Measurements from ENCODE around the gene TMED4. TPM values are rescaled to one million over a fixed set of nuclear protein-coding genes. Genes with fewer than 3 reads are reported as not detected.

Gene TMED4
- total RNA-seq, 8 experiments from 2014 or later = 54.9 to 97.9 (median 66.4) TPM

DNA sequence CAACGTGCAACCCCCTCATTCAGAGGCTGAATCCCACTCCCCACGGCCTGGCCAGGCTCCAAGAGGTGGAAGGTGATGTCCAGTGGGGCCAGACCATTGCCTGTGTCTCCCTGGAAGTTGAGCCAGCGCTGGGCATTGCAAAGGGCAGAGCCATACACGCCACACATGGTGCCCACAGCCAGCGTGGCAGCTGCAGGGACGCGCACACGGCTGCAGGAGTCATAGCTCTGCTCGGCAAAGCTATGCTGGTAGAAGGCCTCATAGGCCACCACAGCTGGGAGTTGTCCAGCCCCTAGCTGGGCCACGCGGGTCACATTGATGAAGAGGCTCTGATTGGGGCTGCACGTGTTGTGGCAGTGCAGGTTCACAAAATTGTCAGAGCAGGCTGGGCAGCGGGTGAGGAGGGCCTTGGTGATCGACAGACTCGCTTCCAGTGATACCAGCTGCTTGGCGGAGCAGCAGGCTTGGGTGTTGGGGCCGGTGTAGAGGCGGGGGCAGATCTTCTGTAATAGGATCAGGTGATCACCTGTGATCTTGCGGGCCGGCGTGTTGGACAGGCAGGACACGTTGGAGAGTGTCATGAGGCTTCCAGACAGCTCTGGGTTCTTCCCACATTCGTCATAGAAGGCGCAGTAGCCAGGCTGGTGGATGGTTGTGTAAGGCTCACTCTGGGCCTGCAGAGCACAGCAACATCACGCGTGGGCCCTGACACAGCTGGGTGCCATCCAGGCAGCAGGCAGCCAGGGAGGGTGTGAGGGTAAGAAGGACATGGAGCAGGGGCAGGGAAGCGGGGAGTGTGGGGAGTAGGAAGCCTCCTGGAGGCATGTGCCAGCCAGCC is 42.1 kb downstream of the TMED4 start:
- no peak overlapping the region for H3K4me3 ChIP-seq
- WGBS, 10 experiments = 70 to 100% (median 86%) methylated on average over 1 to 13 of the region's 27 CpGs; no CpG with 5 or more reads in 4 of the 10 experiments
- no peak for ATAC-seq (replicated peaks in 6 of 8)
- no peak overlapping the region for H3K27ac ChIP-seq
- in situ Hi-C loops (cut with MboI; ENCODE audit: low pct_unique_long_range_greater_than_20kb in 2 of 9, low sequenced_read_pairs in 9 of 9, unreplicated experiment in 9 of 9) = no loop called here
- H3K4me1 ChIP-seq (replicated peaks in 1 of 2) = no peaks in the 10 kb centered on the region

DNA sequence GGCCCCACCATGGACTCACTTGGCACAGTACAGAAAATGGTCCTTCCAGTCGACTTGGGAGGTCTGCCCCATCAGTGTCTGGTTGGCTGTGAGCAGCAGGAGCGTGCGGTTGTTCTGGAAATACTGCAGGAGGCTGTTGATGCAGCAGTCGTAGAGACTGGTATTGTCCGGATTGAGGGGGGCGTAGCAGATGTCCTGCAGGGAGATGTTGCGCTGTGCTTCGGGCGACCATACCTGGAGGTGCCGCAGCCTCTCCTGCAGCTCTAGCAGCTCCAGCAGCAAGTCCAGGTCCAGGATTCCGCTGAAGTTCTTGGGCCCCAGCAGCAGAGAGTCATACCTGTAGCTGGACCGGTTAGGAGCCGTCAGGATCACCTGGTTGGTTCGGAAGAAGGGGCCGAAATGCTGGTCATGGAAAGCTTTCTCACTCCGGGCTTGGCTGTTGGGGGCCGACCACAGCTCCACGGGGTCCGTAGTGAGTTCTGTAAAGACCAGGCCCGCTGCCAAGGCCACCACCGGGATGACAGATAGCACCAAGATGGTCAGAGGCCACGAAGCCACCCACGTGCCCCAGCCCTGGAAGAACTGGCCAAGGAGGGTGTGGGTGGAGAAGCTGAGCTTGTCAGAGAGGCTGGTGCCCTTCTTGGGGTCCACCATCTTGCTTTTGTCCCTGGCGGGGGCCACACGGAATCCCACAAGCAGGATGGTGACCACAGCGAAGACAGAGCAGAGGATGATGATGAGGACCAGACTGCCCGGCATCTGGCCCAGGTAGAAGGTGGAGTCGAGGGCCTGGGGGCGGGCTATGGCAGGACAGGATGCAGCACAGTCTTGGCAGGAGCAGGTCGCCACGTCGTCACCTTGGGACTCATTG is 43.0 kb downstream of the TMED4 start:
- in situ Hi-C loops (cut with MboI; ENCODE audit: low pct_unique_long_range_greater_than_20kb in 2 of 9, low sequenced_read_pairs in 9 of 9, unreplicated experiment in 9 of 9) = no loop called here
- 65 to 100% (median 99%) methylated on average over 1 to 10 of the region's 32 CpGs; no CpG with 5 or more reads in 5 of the 10 experiments for WGBS, 10 experiments
- ATAC-seq (replicated peaks in 6 of 8) = no peak
- no peak overlapping the region for H3K4me3 ChIP-seq
- H3K27ac ChIP-seq = no peak overlapping the region
- H3K4me1 ChIP-seq (replicated peaks in 1 of 2) = no peaks in the 10 kb centered on the region

DNA sequence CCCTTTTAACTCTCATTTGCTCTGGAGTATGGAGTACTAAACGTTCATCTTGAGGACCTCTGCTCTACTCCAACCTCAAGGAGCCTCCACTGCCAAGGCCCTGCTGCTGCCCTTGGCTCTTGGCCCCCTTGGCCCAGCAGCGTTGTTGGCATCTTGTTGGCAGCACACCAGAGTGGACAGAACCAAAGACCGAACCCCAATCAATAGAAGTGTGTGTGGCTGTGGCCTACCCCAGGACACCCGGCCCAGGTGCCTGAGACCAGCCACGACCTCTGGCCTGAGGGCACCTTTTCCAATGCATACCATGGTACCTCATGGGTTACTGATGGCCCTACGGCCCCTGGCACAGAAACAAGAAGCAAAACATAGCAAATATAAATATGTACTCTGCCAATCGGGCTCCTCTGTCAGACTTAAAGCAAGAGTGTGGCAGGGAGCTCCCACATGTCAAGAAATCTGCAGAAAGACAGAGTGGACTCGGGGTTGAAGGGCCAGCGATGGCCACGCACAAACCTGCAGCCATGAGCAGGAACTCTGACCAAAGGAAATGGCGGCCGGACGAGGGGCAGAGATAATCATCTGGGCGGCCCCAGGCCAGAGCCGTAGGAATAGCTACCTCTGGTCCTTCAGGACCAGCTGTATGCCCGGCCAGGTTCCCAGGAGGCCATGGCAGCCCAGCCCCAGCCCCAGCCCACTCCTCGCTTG is 43.8 kb downstream of the TMED4 start:
- in situ Hi-C loops (cut with MboI; ENCODE audit: low pct_unique_long_range_greater_than_20kb in 2 of 9, low sequenced_read_pairs in 9 of 9, unreplicated experiment in 9 of 9) = no loop called here

DNA sequence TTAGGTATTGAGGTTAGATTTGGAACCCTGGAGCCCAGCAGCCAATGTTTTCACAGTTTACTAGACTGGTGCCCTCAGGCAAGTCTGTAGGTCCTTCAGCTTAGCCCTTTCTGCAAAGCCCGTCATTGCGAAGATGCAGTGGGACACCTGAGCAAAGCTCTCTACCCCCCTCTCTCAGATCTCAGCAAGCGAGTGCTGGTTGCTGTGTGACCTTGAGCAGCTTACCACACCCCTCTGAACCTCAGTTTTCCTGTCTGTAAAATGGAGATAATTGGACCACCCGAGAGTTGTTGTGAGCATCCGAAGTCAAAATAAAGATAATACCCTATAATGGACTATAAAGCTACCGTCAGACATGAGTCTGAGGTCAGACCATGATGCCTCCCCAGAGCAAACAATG is 44.6 kb downstream of the TMED4 start:
- in situ Hi-C loops (cut with MboI; ENCODE audit: low pct_unique_long_range_greater_than_20kb in 2 of 9, low sequenced_read_pairs in 9 of 9, unreplicated experiment in 9 of 9) = no loop called here
- Histone ChIP-seq H3K27ac (no peak overlapping the region), H3K4me3 (no peak overlapping the region), H3K4me1 (replicated peaks in 1 of 2) (no peaks in the 10 kb centered on the region)
- 80 to 100% (median 90%) methylated on average over 1 to 4 of the region's 6 CpGs; no CpG with 5 or more reads in 4 of the 10 experiments for WGBS, 10 experiments
- no peak for ATAC-seq (replicated peaks in 6 of 8)

More for the DNA sequence above, 43.8 kb downstream of the TMED4 start:
- ATAC-seq (replicated peaks in 6 of 8) = no peak
- H3K4me3 ChIP-seq = no peak overlapping the region
- WGBS, 10 experiments = 60 to 93% (median 75%) methylated on average over 1 to 10 of the region's 17 CpGs; no CpG with 5 or more reads in 5 of the 10 experiments
- no peak overlapping the region for H3K27ac ChIP-seq
- H3K4me1 ChIP-seq (replicated peaks in 1 of 2) = no peaks in the 10 kb centered on the region

DNA sequence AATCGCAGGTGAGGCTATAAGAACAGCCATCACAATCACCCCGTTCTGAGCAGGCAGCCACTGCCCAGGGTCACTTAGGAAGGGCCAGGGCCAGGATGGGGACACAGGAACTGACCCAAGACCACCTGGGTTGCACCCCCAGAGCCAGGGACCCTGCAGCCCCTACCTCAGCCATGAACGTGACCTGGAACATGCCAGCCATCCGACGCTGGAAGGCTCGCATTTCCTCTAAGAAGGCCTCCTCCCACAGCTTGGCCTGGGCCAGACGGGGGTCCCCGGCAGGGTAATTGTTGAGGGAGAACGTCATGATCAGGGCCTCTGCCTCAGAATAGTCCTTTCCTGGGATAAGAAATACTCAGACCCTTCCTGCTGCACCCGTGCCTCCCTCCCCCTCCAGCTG is 45.9 kb downstream of the TMED4 start:
- no peaks in the 10 kb centered on the region for H3K4me1 ChIP-seq (replicated peaks in 1 of 2)
- no peak overlapping the region for H3K27ac ChIP-seq
- H3K4me3 ChIP-seq = no peak overlapping the region
- ATAC-seq (replicated peaks in 6 of 8) = no peak
- WGBS, 10 experiments = 40% methylated on average over 1 of the region's 10 CpGs; no CpG with 5 or more reads in 9 of the 10 experiments
- in situ Hi-C loops (cut with MboI; ENCODE audit: low pct_unique_long_range_greater_than_20kb in 2 of 9, low sequenced_read_pairs in 9 of 9, unreplicated experiment in 9 of 9) = no loop called here

DNA sequence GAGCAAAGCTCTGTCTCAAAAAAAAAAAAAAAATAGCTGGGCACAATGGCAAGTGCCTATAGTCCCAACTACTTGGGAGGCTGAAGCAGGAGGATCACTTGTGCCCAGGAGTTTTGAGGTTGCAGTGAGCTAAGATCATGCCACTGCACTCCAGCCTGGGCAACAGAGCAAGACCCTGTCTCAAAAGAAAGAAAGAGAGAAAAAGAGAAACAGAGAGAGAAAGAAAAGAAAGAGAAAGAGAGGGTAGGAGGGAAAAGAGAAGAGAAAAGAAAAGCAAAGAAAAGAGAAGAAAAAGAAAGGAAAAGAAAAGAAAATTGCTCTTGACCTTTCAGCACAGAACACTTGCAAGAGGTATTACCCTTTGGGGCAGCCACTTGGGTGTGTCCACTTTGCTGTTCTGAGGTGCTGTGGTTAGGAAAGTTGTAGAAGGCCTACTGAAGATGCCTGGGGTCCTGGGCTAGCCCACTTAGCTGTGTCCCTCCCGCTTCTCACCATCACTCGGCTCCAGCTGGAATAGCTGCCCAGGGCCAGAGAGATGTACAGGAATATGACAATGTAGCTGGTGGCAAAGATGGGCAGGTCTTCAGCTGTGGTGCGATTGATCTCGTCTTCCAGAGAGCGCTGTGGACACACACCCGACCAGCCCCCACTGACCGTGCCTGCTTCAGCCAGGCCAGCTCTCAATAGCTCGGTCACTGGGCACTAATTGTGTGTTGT is 46.5 kb downstream of the TMED4 start:
- H3K4me3 ChIP-seq = no peak overlapping the region
- in situ Hi-C loops (cut with MboI; ENCODE audit: low pct_unique_long_range_greater_than_20kb in 2 of 9, low sequenced_read_pairs in 9 of 9, unreplicated experiment in 9 of 9) = no loop called here
- WGBS, 10 experiments = 54 to 96% (median 86%) methylated on average over 1 to 7 of the region's 8 CpGs; no CpG with 5 or more reads in 5 of the 10 experiments
- H3K4me1 ChIP-seq (replicated peaks in 1 of 2) = no peaks in the 10 kb centered on the region
- H3K27ac ChIP-seq = no peak overlapping the region
- no peak for ATAC-seq (replicated peaks in 6 of 8)

DNA sequence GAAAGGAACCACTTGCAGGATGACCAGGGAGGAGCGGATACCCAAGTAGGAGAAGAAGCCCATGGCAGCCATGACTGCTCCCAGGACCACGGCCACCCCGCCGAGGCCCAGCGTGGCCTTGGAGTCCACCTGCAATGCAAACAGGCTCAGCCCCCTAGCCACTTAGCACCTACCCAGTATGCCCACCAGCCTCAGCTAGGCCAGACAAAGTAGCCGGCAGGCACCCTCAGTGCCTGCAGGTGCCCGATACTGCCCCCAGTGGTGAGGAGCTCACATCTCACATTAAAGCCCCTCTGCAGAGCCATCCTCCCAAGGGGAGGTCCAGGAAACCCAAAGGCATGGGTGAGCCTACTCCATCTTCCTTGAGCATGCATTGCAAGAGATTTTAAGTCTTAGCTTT is 47.5 kb downstream of the TMED4 start:
- Histone ChIP-seq H3K4me3 (no peak overlapping the region), H3K27ac (no peak overlapping the region), H3K4me1 (replicated peaks in 1 of 2) (no peaks in the 10 kb centered on the region)
- WGBS, 10 experiments = 80 to 100% (median 81%) methylated on average over 1 to 4 of the region's 7 CpGs; no CpG with 5 or more reads in 7 of the 10 experiments
- peak in 4 of 8 experiments; percentile 37 to 92 (median 60) for ATAC-seq (replicated peaks in 6 of 8)
- in situ Hi-C loops (cut with MboI; ENCODE audit: low pct_unique_long_range_greater_than_20kb in 2 of 9, low sequenced_read_pairs in 9 of 9, unreplicated experiment in 9 of 9) = no loop called here

DNA sequence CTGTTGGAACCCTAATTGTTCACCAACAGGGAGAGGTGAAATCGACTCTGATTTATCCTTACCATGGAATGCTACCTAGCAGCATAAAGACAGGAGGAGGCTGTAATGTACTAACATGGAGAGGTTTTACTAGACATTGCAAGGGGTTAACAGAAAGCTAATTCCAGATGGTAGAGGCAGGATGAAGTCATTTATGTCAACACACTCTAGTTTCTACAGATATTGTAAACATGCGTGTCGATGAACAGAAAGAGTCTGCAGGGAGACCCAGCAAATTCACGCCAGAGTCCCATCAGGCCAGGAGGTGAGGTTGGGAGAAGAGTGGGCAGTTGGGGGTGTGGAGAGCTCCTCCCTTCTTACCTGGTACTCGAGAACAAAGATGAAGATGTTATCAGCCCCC is 47.9 kb downstream of the TMED4 start:
- 0 to 93% (median 77%) methylated on average over 1 to 4 of the region's 5 CpGs; no CpG with 5 or more reads in 2 of the 10 experiments for WGBS, 10 experiments
- ATAC-seq (replicated peaks in 6 of 8) = peak in 3 of 8 experiments; percentile 12 to 22 (median 14)
- in situ Hi-C loops (cut with MboI; ENCODE audit: low pct_unique_long_range_greater_than_20kb in 2 of 9, low sequenced_read_pairs in 9 of 9, unreplicated experiment in 9 of 9) = no loop called here

DNA sequence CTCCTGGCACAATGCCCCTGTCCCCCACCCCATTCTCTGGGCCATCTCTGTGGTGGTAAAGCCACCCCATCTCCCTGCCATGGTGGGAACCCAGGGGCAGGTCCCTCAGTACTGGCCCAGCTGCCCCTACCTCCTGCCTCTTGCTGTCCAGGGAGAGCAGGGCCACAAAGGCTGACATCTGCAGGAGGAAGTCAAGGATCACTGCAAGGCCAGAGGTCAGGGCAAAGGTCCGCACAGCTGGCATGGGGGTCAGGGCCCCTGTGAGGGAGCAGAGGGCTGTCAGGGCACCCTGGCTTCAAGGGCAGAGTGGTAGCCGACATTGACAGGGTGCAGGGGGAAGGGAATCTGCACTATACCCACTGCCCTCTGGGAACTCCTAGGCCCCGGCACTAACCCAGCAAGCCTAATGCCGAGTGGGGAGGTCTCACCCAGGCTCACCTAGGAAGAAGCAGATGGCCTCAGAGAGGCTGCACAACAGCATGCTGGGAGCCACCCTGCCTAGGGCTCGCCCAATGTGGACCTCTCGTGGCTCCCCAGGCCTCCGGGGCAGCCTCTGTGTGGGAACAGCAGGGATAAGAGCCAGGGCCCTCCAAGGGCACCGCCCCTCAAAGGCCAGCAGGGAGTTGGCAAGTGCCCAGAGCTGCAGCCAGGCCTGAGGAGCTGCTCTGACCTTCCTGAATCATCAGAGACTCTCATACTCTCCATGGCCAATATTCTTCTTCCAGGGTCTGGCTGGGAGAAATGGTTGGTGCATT is 48.6 kb downstream of the TMED4 start:
- ATAC-seq (replicated peaks in 6 of 8) = peak in 3 of 8 experiments; percentile 50 to 91 (median 91)
- in situ Hi-C loops (cut with MboI; ENCODE audit: low pct_unique_long_range_greater_than_20kb in 2 of 9, low sequenced_read_pairs in 9 of 9, unreplicated experiment in 9 of 9) = no loop called here
- no peak overlapping the region for H3K4me3 ChIP-seq
- H3K4me1 ChIP-seq (replicated peaks in 1 of 2) = no peaks in the 10 kb centered on the region
- H3K27ac ChIP-seq = no peak overlapping the region
- 43 to 83% (median 81%) methylated on average over 2 to 4 of the region's 8 CpGs; no CpG with 5 or more reads in 7 of the 10 experiments for WGBS, 10 experiments

More for the DNA sequence above, 47.9 kb downstream of the TMED4 start:
- H3K4me1 ChIP-seq (replicated peaks in 1 of 2) = no peaks in the 10 kb centered on the region
- H3K27ac ChIP-seq = no peak overlapping the region
- H3K4me3 ChIP-seq = no peak overlapping the region

DNA sequence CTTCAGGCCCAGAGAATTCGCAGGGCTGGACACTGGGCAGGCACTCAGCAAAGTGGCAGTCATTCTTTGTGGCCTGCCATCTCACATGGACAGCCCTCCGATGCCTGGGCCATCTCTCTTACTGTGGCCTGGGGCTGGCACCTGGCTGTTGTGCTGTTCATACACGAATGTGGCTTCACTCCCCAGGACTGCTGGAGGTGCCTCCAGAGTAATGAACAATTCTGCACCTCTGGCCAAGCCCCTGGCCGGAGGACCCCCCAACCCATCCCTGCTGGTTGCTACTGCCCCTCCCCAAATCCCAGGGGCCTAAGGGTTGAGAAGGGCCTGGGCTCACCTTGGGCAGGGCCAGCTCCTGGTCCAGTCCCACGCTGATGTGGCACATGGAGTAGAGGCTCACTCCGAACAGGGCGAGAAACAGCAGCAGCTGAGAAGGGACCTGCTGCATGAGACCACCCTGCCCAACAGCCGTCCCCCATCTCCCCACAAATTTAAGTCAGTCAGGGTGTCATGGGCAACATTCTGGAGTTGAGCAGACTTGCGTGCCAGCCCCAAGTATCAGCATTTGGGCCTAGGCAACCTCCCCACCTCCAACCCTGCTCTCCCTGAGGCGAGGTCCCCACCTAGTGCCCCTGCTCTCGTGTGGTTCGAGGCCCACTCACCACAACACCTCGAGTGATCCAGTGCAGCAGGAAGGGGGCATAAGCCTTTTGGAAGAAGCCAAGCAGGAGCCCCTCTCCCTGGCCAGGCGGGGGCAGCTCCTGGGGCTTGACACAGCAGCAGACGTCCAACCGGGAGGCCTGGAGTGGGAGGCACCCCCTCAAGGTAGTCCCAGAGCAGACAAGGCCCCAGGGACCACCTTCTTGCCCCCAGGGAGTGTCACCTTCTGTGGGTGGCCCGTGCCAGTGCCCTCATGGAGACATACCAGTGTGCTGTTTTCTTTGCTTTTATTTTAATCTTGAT is 50.3 kb downstream of the TMED4 start:
- Histone ChIP-seq H3K27ac (no peak overlapping the region), H3K4me1 (replicated peaks in 1 of 2) (no peaks in the 10 kb centered on the region), H3K4me3 (no peak overlapping the region)
- in situ Hi-C loops (cut with MboI; ENCODE audit: low pct_unique_long_range_greater_than_20kb in 2 of 9, low sequenced_read_pairs in 9 of 9, unreplicated experiment in 9 of 9) = no loop called here
- ATAC-seq (replicated peaks in 6 of 8) = no peak
- 0 to 87% (median 49%) methylated on average over 1 to 8 of the region's 17 CpGs; no CpG with 5 or more reads in 4 of the 10 experiments for WGBS, 10 experiments

DNA sequence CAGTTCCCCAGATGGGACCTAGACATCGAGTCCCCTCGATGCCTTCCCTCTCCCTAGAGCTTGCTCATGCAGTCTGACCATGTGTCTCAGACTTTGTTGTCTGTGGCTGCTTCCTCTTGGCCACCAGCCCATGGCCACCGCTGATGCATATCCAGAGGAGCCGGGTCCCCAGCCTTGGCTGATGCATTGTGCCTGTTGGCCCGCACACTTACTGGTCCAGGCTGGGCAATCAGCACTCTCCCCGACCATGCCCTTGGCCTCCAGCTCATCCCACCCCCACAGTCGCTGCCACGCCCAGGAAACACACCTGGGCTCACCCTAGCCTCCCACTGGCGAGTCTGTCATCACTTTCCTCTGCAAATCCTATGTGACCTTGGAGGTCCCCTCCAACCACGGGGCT is 51.0 kb downstream of the TMED4 start:
- no peak overlapping the region for H3K4me3 ChIP-seq
- no peak for ATAC-seq (replicated peaks in 6 of 8)
- 46 to 80% methylated on average over 1 to 4 of the region's 10 CpGs; no CpG with 5 or more reads in 8 of the 10 experiments for WGBS, 10 experiments
- no peak overlapping the region for H3K27ac ChIP-seq
- H3K4me1 ChIP-seq (replicated peaks in 1 of 2) = no peaks in the 10 kb centered on the region
- in situ Hi-C loops (cut with MboI; ENCODE audit: low pct_unique_long_range_greater_than_20kb in 2 of 9, low sequenced_read_pairs in 9 of 9, unreplicated experiment in 9 of 9) = no loop called here
